GM12878 (cell line): ENCODE data around the gene PALD1. TPM values are rescaled to one million over a fixed set of nuclear protein-coding genes. Genes with fewer than 3 reads are reported as not detected.

ENCODE experiments used
- ATAC-seq: fragments of 200-7000 bp; cut with Tn5 transposase; 3 replicates; pipeline ENCODE4 v1.9.1; 2020; ENCODE audit warnings: mild to moderate bottlenecking, moderate library complexity
- BruUV-seq: library from RNA; stranded (reverse); fragments of 400-500 nt; replicated peaks from 2 replicates; lab custom pipeline; 2021; lab: Mats Ljungman, UMichigan
- CTCF ChIA-PET: fragments of 300-600 bp; sonication (Branson Sonifier 250); formaldehyde crosslinking; extraction: SDS; loops from one replicate; lab custom pipeline; 2021; ENCODE audit warnings: inconsistent platforms; lab: Yijun Ruan, JAX
- POLR2A ChIA-PET: fragments of 350-600 bp; formaldehyde crosslinking; extraction: SDS; loops from one replicate; lab custom pipeline; 2021; ENCODE audit warnings: inconsistent platforms; lab: Charles Lee
- RAD21 ChIA-PET: fragments of 300-600 bp; sonication (Branson Sonifier 250); formaldehyde crosslinking; loops from one replicate; lab custom pipeline; 2023; ENCODE audit warnings: antibody characterized with exemption; ENCODE audit not compliant: unreplicated experiment; lab: Charles Lee
- SMC1A ChIA-PET: fragments of 300-600 bp; sonication (Branson Sonifier 250); formaldehyde crosslinking; loops from one replicate; lab custom pipeline; 2023; ENCODE audit not compliant: unreplicated experiment, uncharacterized antibody; lab: Charles Lee
- DNase-seq: peaks from one replicate; pipeline ENCODE4 v3.0.0-alpha.2; 2011; ENCODE audit warnings: low read depth, low spot score
- FAIRE-seq: peaks from 3 replicates; lab custom pipeline; 2011; peaks lifted over from hg19 to GRCh38; lab: Jason Lieb, UNC
- H2AFZ ChIP-seq: 2 replicates; pipeline ENCODE4 v1.6.0; 2011; ENCODE audit warnings: low read depth, low read length, control low read depth; ENCODE audit not compliant: control insufficient read depth
- H3K27ac ChIP-seq: 2 replicates; pipeline ENCODE4 v1.5.1; 2011; ENCODE audit warnings: control low read depth; ENCODE audit not compliant: control insufficient read depth, insufficient read depth
- H3K27me3 ChIP-seq, 2 experiments: replicated peaks in 1 of 2; 2 replicates each; pipeline versions ENCODE4 v1.6.0 to v1.6.1; 2011; ENCODE audit warnings: low read length in 1 of 2; ENCODE audit not compliant: control insufficient read depth in 2 of 2, insufficient read depth in 2 of 2
- H3K36me3 ChIP-seq, 2 experiments: 2 replicates each; pipeline ENCODE4 v1.5.1; 2011; ENCODE audit warnings: low read length in 1 of 2; ENCODE audit not compliant: control insufficient read depth in 2 of 2, insufficient read depth in 2 of 2
- H3K4me1 ChIP-seq: 2 replicates; pipeline ENCODE4 v1.6.1; 2011; ENCODE audit warnings: mild to moderate bottlenecking, low read length, moderate library complexity, mixed read lengths; ENCODE audit not compliant: control insufficient read depth, insufficient read depth
- H3K4me2 ChIP-seq: 2 replicates; pipeline ENCODE4 v1.6.0; 2011; ENCODE audit warnings: control low read depth; ENCODE audit not compliant: control insufficient read depth, insufficient read depth
- H3K4me3 ChIP-seq: fragments of 200-600 bp; sonication (generic); 2 replicates; pipeline ENCODE4 v1.5.1; 2016
- H3K79me2 ChIP-seq: 2 replicates; pipeline ENCODE4 v1.6.0; 2011; ENCODE audit warnings: low read length; ENCODE audit not compliant: control insufficient read depth, insufficient read depth
- H3K9ac ChIP-seq: 2 replicates; pipeline ENCODE4 v1.8.0; 2011; ENCODE audit warnings: low read length, control low read depth, mixed read lengths; ENCODE audit not compliant: control insufficient read depth, insufficient read depth
- H3K9me3 ChIP-seq: replicated peaks from 3 replicates; pipeline ENCODE4 v1.5.1; 2011; ENCODE audit warnings: mild to moderate bottlenecking, low read length; ENCODE audit not compliant: control insufficient read depth, insufficient read depth
- H4K20me1 ChIP-seq: 2 replicates; pipeline ENCODE4 v1.6.0; 2011; ENCODE audit not compliant: control insufficient read depth, insufficient read depth
- ASH2L ChIP-seq: fragments of 300-600, 200-600 bp; sonication (generic); IDR thresholded peaks from 2 replicates; pipeline ENCODE4 v1.6.1; 2017; ENCODE audit warnings: low read depth, mild to moderate bottlenecking, borderline replicate concordance
- ATF3 ChIP-seq: IDR thresholded peaks from 2 replicates; pipeline ENCODE4 v1.6.1; 2011; ENCODE audit warnings: low read depth, mild to moderate bottlenecking, low read length, moderate library complexity, borderline replicate concordance; ENCODE audit errors: extremely low read depth
- ATF7 ChIP-seq: fragments of 450-650 bp; IDR thresholded peaks from 2 replicates; pipeline ENCODE4 v1.6.1; 2016; ENCODE audit warnings: low read depth, mild to moderate bottlenecking
- CHD1 ChIP-seq: IDR thresholded peaks from 2 replicates; pipeline ENCODE4 v1.6.1; 2012; ENCODE audit warnings: low read depth, low read length, improper control_type of control experiment
- CUX1 ChIP-seq: IDR thresholded peaks from 2 replicates; pipeline ENCODE4 v1.6.1; 2012; ENCODE audit warnings: improper control_type of control experiment, low read depth, low read length; ENCODE audit not compliant: insufficient replicate concordance
- E2F4 ChIP-seq: IDR thresholded peaks from 2 replicates; pipeline ENCODE4 v1.6.1; 2012; ENCODE audit warnings: low read depth, low read length, improper control_type of control experiment
- EZH2 ChIP-seq: IDR thresholded peaks from 2 replicates; pipeline ENCODE4 v1.6.1; 2012; ENCODE audit warnings: low read depth, mild to moderate bottlenecking, control low read depth, inconsistent platforms, low read length, borderline replicate concordance; ENCODE audit not compliant: control insufficient read depth
- MYB ChIP-seq: fragments of 150-350 bp; IDR thresholded peaks from 2 replicates; pipeline ENCODE4 v1.6.1; 2014; ENCODE audit warnings: mild to moderate bottlenecking, low read depth, low read length, borderline replicate concordance
- NFYB ChIP-seq: IDR thresholded peaks from 2 replicates; pipeline ENCODE4 v1.6.1; 2011; ENCODE audit warnings: low read depth, mild to moderate bottlenecking, low read length, improper control_type of control experiment, moderate library complexity; ENCODE audit not compliant: insufficient read depth
- NKRF ChIP-seq: fragments of 450-650 bp; conservative IDR thresholded peaks from 2 replicates; pipeline ENCODE4 v1.6.1; 2017; ENCODE audit warnings: mild to moderate bottlenecking, moderate library complexity
- RELA ChIP-seq: fragments of 450-650 bp; IDR thresholded peaks from 2 replicates; pipeline ENCODE4 v1.8.0; 2014; ENCODE audit warnings: borderline replicate concordance; ENCODE audit not compliant: partially characterized antibody
- SREBF1 ChIP-seq: IDR thresholded peaks from 2 replicates; pipeline ENCODE4 v1.6.1; 2012; ENCODE audit warnings: mild to moderate bottlenecking, low read length
- STAT1 ChIP-seq: fragments of 450-650 bp; conservative IDR thresholded peaks from 2 replicates; pipeline ENCODE4 v1.6.1; 2014; ENCODE audit warnings: antibody characterized with exemption, mild to moderate bottlenecking
- WGBS: methylation state at CpG from one replicate; pipeline ENCODE4 v1.1.6; 2016; ENCODE audit warnings: low lambda C conversion rate; ENCODE audit not compliant: insufficient replicate concordance, insufficient coverage; ENCODE audit errors: missing lambda C conversion rate; 5-methylcytosine and 5-hydroxymethylcytosine counted together
- in situ Hi-C: fragments of 300-500 bp; cut with MboI; formaldehyde crosslinking; loops from 9 replicates; pipeline ENCODE4 v1.14.3; 2018; ENCODE audit warnings: mixed read lengths
- intact Hi-C: fragments of 100-400 bp; cut with micrococcal nuclease; formaldehyde crosslinking; loops from one replicate; pipeline ENCODE4 v1.14.2; 2022; ENCODE audit not compliant: unreplicated experiment
- polyA plus RNA-seq, 11 experiments: library from polyadenylated mRNA; depleted of rRNA in 4 of 11; unstranded in 6 of 11; stranded (reverse) in 5 of 11; fragments of >200 nt; fragmentation: Nextera tagmentation in 4 of 11; fragmentation: Illumina TruSeq in 1 of 11; extraction: Ambion mirVana in 4 of 11; extraction: Trizol in 1 of 11; gene quantifications; 1 replicate in 1 of 11; 2 replicates in 10 of 11; pipeline versions ENCODE4 v1.2.1 to v1.2.3, GENCODE V29; 2011 to 2016; ENCODE audit warnings: inconsistent platforms in 2 of 11, missing spikeins in 2 of 11, low read depth in 1 of 11
- total RNA-seq, 4 experiments: library from RNA; depleted of rRNA in 3 of 4; stranded (reverse); fragments of >200 nt in 3 of 4; fragmentation: Illumina TruSeq in 1 of 4; extraction: Trizol in 1 of 4; gene quantifications; 2 replicates each; pipeline versions ENCODE4 v1.2.1 to v1.2.3, GENCODE V29; 2013 to 2021

PALD1 gene
- total and polyA plus RNA-seq, 10 of the 15 experiments (the other 5 are each of a cell fraction or from before 2014, with no cell fraction given): 0.43 to 20.9 (median 9.0) TPM

GRCh38 chr10:70535001-70535400, 56.4 kb downstream of the PALD1 start:
- Histone ChIP-seq H2AFZ (no peak overlapping the region), H3K36me3 (peaks cover 0 to 5% of the 10 kb centered on the region in 2 experiments; a peak in 2 of 4 replicates), H4K20me1 (no peaks in the 10 kb centered on the region), H3K79me2 (no peaks in the 10 kb centered on the region), H3K27ac (no peak overlapping the region), H3K9me3 (no peaks in the 10 kb centered on the region), H3K4me1 (no peaks in the 10 kb centered on the region), H3K27me3 (no peaks in the 10 kb centered on the region), H3K4me2 (no peak overlapping the region), H3K4me3 (no peak overlapping the region), H3K9ac (no peak overlapping the region)
- SMC1A ChIA-PET: no interaction called here
- 60% methylated on average over 2 of the region's 2 CpGs for WGBS
- no peak for ATAC-seq
- in situ Hi-C loops (loop anchor here (5.0 kb wide), 1 partner anchor 73 kb away; no protein-coding TSS in a partner anchor), intact Hi-C loops (no loop called here)
- CTCF ChIA-PET: no interaction called here
- BruUV-seq: no TSS peak
- no peak for FAIRE-seq
- RAD21 ChIA-PET: interaction anchor here (1.6 kb wide), 1 partner anchor 224 kb away, joined by 3 read pairs; no protein-coding TSS in a partner anchor
- no peak for DNase-seq
- POLR2A ChIA-PET: no interaction called here
- TF ChIP-seq SREBF1 (no peak), MYB (no peak), NFYB (no peak), RELA (no peak), E2F4 (no peak), CHD1 (no peak), ATF3 (no peak), CUX1 (no peak), ATF7 (no peak), ASH2L (no peak), NKRF (no peak), STAT1 (no peak), EZH2 (no peak)
